Effector memory CD4-positive, alpha-beta T cell (primary cell): Measurements from ENCODE around the gene NLRX1.
"Not testable (repeated sequence)": the region's sequence is repeated elsewhere in the genome, so short reads cannot be mapped to it uniquely, and the experiment has no call there.

Experiments
- DNase-seq, 3 donors: peaks; one replicate each; pipeline ENCODE4 v3.0.0-alpha.2; 2020
- H3K27ac ChIP-seq: 2 replicates; pipeline ENCODE4 v1.7.0; 2013; ENCODE audit warnings: mild to moderate bottlenecking, low read length, moderate library complexity; ENCODE audit not compliant: insufficient read depth, poor library complexity, severe bottlenecking
- H3K27me3 ChIP-seq: replicated peaks from 2 replicates; pipeline ENCODE4 v1.7.0; 2013; ENCODE audit warnings: mild to moderate bottlenecking, low read length; ENCODE audit not compliant: insufficient read depth, control insufficient read depth, poor library complexity, severe bottlenecking
- H3K36me3 ChIP-seq: 2 replicates; pipeline ENCODE4 v1.7.0; 2013; ENCODE audit warnings: mild to moderate bottlenecking, low read length, moderate library complexity; ENCODE audit not compliant: control insufficient read depth, insufficient read depth
- H3K4me1 ChIP-seq: 2 replicates; pipeline ENCODE4 v1.7.0; 2013; ENCODE audit warnings: low read length, mild to moderate bottlenecking; ENCODE audit not compliant: control insufficient read depth, insufficient read depth, poor library complexity, severe bottlenecking
- H3K4me3 ChIP-seq: 2 replicates; pipeline ENCODE4 v1.7.0; 2013; ENCODE audit warnings: low read length, low read depth, mild to moderate bottlenecking; ENCODE audit not compliant: insufficient read depth, poor library complexity, severe bottlenecking
- H3K9me3 ChIP-seq: 2 replicates; pipeline ENCODE4 v1.7.0; 2013; ENCODE audit warnings: mild to moderate bottlenecking, low read length, moderate library complexity; ENCODE audit not compliant: control insufficient read depth

The NLRX1 gene

DNA sequence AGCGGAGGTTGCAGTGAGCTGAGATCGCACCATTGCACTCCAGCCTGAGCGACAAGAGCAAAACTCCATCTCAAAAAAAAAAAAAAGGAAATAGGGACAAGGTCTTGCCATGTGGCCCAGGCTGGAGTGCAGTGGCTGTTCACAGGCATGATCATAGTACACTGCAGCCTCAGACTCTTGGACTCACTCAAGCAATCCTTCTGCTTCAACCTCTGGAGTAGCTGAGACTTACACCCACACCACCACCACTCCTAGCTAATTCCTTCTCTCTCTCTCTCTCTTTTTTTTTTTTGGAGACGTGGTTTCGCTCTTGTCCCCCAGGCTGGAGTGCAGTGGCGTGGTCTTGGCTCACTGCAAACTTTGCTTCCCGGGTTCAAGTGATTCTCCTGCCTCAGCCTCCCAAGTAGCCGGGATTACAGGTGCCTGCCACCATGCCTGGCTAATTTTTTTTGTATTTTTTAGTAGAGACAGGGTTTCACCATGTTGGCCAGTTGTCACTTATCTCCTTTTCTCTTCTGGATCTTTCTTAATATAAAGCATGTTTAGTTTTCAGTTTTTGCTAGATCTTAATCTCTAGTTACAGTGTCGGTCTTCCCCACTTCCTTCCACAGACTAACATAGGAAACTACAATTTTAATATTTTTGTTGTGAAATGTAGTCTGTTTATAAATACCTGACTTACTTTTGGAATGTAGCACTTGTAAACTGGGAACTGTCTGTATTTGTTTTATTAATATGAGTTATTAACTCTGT lies 60.2 kb downstream of the NLRX1 start:
- not testable (repeated sequence) for H3K36me3 ChIP-seq, DNase-seq

DNA sequence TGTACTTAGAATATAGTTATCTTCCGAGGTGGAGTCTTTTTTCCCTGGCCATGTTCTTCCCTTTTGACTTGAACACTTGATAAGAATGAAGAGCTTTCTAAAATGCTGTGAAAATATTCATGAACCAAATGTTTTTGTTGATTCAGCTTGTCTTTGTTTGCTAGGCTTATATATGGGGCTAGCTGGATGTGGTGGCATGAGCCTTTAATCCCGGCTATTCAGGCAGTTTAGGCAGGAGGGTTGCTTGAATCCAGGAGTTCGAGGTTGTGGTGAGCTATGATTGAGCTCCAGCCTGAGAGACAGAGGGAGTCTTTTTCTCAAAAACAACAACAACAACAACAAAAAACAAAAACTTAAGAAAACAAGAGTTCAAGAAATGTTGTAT lies 60.8 kb downstream of the NLRX1 start:
- Histone ChIP-seq H3K27me3 (no peaks in the 10 kb centered on the region), H3K9me3 (no peaks in the 10 kb centered on the region), H3K4me3 (no peak overlapping the region), H3K27ac (no peak overlapping the region), H3K36me3 (peaks cover 3% of the 10 kb centered on the region), H3K4me1 (peaks cover 5% of the 10 kb centered on the region)
- no peak for DNase-seq

More for the DNA sequence above, 60.2 kb downstream of the NLRX1 start:
- not testable (repeated sequence) for H3K27ac ChIP-seq, H3K27me3 ChIP-seq, H3K4me1 ChIP-seq, H3K9me3 ChIP-seq
- peak overlapping the region; percentile 9 for H3K4me3 ChIP-seq

DNA sequence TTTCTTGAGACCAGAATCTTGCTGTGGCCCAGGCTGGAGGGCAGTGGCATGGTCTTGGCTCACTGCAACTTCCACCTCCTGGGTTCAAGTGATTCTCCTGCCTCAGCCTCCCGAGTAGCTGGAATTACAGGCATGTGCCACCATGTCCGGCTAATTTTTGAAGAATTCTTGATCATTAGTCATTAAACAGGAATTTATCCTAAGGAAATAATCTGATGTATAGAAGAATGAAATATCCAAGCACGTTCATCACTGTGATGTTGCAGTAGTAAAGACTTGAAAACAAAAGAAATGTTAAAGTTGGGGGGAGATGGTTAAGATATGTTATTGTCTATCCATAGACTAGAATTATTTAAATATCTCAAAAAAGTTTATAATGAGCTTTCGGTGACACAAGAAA lies 61.2 kb downstream of the NLRX1 start:
- no peaks in the 10 kb centered on the region for H3K27me3 ChIP-seq
- peaks cover 8% of the 10 kb centered on the region for H3K36me3 ChIP-seq
- no peak for DNase-seq
- H3K4me1 ChIP-seq: peaks cover 5% of the 10 kb centered on the region
- no peak overlapping the region for H3K4me3 ChIP-seq
- no peak overlapping the region for H3K27ac ChIP-seq
- H3K9me3 ChIP-seq: no peaks in the 10 kb centered on the region
